Measurements from ENCODE around the gene RIPPLY3.

GRCh38 chr21:37041706-37042271 lies 35.3 kb downstream of the RIPPLY3 start:
- no peak for TF ChIP-seq SP1 (IDR thresholded peaks at IDR 0.05; ENCODE audit: low read depth)
- no peak for TF ChIP-seq CTCF (IDR thresholded peaks at IDR 0.05 in 2 of 3, conservative IDR thresholded peaks at IDR 0.05 in 1 of 3; ENCODE audit: borderline replicate concordance in 1 of 3, insufficient read depth in 1 of 3, low read depth in 2 of 3, low read length in 2 of 3)
- no peak for TF ChIP-seq CEBPB (IDR thresholded peaks at IDR 0.05; ENCODE audit: low read depth)
- no peak for TF ChIP-seq EZH2phosphoT487 (IDR thresholded peaks at IDR 0.05; ENCODE audit: borderline replicate concordance)
- TF ChIP-seq POLR2AphosphoS5 (IDR thresholded peaks at IDR 0.05; ENCODE audit: low read depth, low read length) = no peak
- no peak for TF ChIP-seq POLR2A (IDR thresholded peaks at IDR 0.05; ENCODE audit: borderline replicate concordance, extremely low read depth, insufficient read depth, insufficient read length)
- no peak for TF ChIP-seq TCF7L2 (IDR thresholded peaks at IDR 0.05; ENCODE audit: borderline replicate concordance, extremely low read depth, insufficient read depth, insufficient read length)
- no peak for TF ChIP-seq REST (IDR thresholded peaks at IDR 0.05; ENCODE audit: low read depth)
- no peak for TF ChIP-seq MAX (IDR thresholded peaks at IDR 0.05)
- TF ChIP-seq RAD21 (IDR thresholded peaks at IDR 0.05; ENCODE audit: low read depth) = no peak
- TF ChIP-seq YY1 (IDR thresholded peaks at IDR 0.05; ENCODE audit: extremely low read depth, insufficient replicate concordance, low read depth, low read length) = no peak
- TF ChIP-seq ZBTB33 (IDR thresholded peaks at IDR 0.05; ENCODE audit: extremely low read depth, insufficient replicate concordance, low read length) = no peak
- TF ChIP-seq CBX3 (IDR thresholded peaks at IDR 0.05; ENCODE audit: low read depth) = no peak

Data from HCT116 (cell line).